Measurements from ENCODE around the gene AACS. TPM values are rescaled to one million over a fixed set of nuclear protein-coding genes. Genes with fewer than 3 reads are reported as not detected.

Gene AACS
- total and polyA plus RNA-seq, 2 donors (not counting 1 experiment from before 2014, with no cell fraction given), result 6.1 to 20.8 TPM

- WGBS (ENCODE audit: insufficient coverage), result 77% methylated on average over 4 of the region's 7 CpGs
- ChIA-PET CTCF (no interaction called here), POLR2A (no interaction called here)
- Histone ChIP-seq H2AFZ (ENCODE audit: insufficient read depth, low read depth, low read length, poor library complexity, severe bottlenecking) (no peak overlapping the region), H3K4me1 (ENCODE audit: control insufficient read depth in 2 of 2, insufficient read depth in 2 of 2, low read length in 2 of 2) (peaks cover 7 to 20% of the 10 kb centered on the region in 2 donors), H3K79me2 (ENCODE audit: control insufficient read depth, insufficient read depth, low read length) (no peaks in the 10 kb centered on the region), H4K20me1 (ENCODE audit: control insufficient read depth, insufficient read depth, low read length, poor library complexity, severe bottlenecking) (no peaks in the 10 kb centered on the region), H3K9me3 (ENCODE audit: control extremely low read depth in 1 of 3, control insufficient read depth in 2 of 3, insufficient read depth in 1 of 3, low read length in 2 of 3) (peaks cover 0 to 14% (median 3%) of the 10 kb centered on the region in 3 donors), H3K27ac (ENCODE audit: low read length in 2 of 2) (no peak overlapping the region), H3K27me3 (replicated peaks in 1 of 4; ENCODE audit: control extremely low read depth in 1 of 4, control insufficient read depth in 3 of 4, insufficient read depth in 4 of 4, low read length in 3 of 4) (no peaks in the 10 kb centered on the region), H3K36me3 (replicated peaks in 1 of 2; ENCODE audit: control extremely low read depth in 1 of 2, control insufficient read depth in 1 of 2, extremely low read depth in 1 of 2, insufficient read depth in 2 of 2, low read length in 1 of 2) (no peaks in the 10 kb centered on the region), H3K4me2 (replicated peaks; ENCODE audit: low read depth, low read length, poor library complexity, severe bottlenecking) (no peak overlapping the region), H3K9ac (ENCODE audit: low read length) (no peak overlapping the region), H3K4me3 (ENCODE audit: control extremely low read depth in 1 of 5, extremely low read depth in 1 of 5, insufficient read depth in 1 of 5, low read depth in 2 of 5, low read length in 4 of 5) (no peak overlapping the region)
- intact Hi-C loops (cut with micrococcal nuclease), result no loop called here
- H3K4me3 Mint-ChIP-seq, result no peak overlapping the region
- peaks cover 23% of the 10 kb centered on the region for H3K4me1 Mint-ChIP-seq
- no peaks in the 10 kb centered on the region for H3K9me3 Mint-ChIP-seq (ENCODE audit: insufficient read depth)
- no peak for ATAC-seq (ENCODE audit: low read depth)
- no peak overlapping the region for H3K27ac Mint-ChIP-seq
- TF ChIP-seq CTCF (IDR thresholded peaks at IDR 0.05), result no peak
- TF ChIP-seq EZH2 (IDR thresholded peaks at IDR 0.05; ENCODE audit: borderline replicate concordance, insufficient read depth, low read depth, low read length, poor library complexity, severe bottlenecking), result no peak
- no peaks in the 10 kb centered on the region for H3K27me3 Mint-ChIP-seq
- no peak for DNase-seq
Measured at GRCh38 chr12:125152463-125152862, 87.2 kb downstream of the AACS start.

GRCh38 chr12:125155366-125155765 lies 90.1 kb downstream of the AACS start:
- H3K27me3 Mint-ChIP-seq, result no peaks in the 10 kb centered on the region
- H3K9me3 Mint-ChIP-seq (ENCODE audit: insufficient read depth), result peaks cover 2% of the 10 kb centered on the region
- H3K4me1 ChIP-seq (ENCODE audit: control insufficient read depth in 2 of 2, insufficient read depth in 2 of 2, low read length in 2 of 2), result peaks cover 0 to under 1% of the 10 kb centered on the region in 2 donors
- H3K36me3 ChIP-seq (replicated peaks in 1 of 2; ENCODE audit: control extremely low read depth in 1 of 2, control insufficient read depth in 1 of 2, extremely low read depth in 1 of 2, insufficient read depth in 2 of 2, low read length in 1 of 2), result no peaks in the 10 kb centered on the region
- H3K9ac ChIP-seq (ENCODE audit: low read length), result no peak overlapping the region
- no peak for ATAC-seq (ENCODE audit: low read depth)
- H3K4me3 Mint-ChIP-seq, result no peak overlapping the region
- H3K4me1 Mint-ChIP-seq, result peaks cover under 1% of the 10 kb centered on the region
- no peaks in the 10 kb centered on the region for H4K20me1 ChIP-seq (ENCODE audit: control insufficient read depth, insufficient read depth, low read length, poor library complexity, severe bottlenecking)
- H3K4me3 ChIP-seq (ENCODE audit: control extremely low read depth in 1 of 5, extremely low read depth in 1 of 5, insufficient read depth in 1 of 5, low read depth in 2 of 5, low read length in 4 of 5), result no peak overlapping the region
- ChIA-PET POLR2A (no interaction called here), CTCF (no interaction called here)
- no peak overlapping the region for H2AFZ ChIP-seq (ENCODE audit: insufficient read depth, low read depth, low read length, poor library complexity, severe bottlenecking)
- H3K9me3 ChIP-seq (ENCODE audit: control extremely low read depth in 1 of 3, control insufficient read depth in 2 of 3, insufficient read depth in 1 of 3, low read length in 2 of 3), result peaks cover 0 to 13% (median 0%) of the 10 kb centered on the region in 3 donors
- intact Hi-C loops (cut with micrococcal nuclease), result no loop called here
- no peaks in the 10 kb centered on the region for H3K79me2 ChIP-seq (ENCODE audit: control insufficient read depth, insufficient read depth, low read length)
- WGBS (ENCODE audit: insufficient coverage), result 66% methylated on average over 5 of the region's 6 CpGs
- no peak overlapping the region for H3K4me2 ChIP-seq (replicated peaks; ENCODE audit: low read depth, low read length, poor library complexity, severe bottlenecking)
- no peak overlapping the region for H3K27ac Mint-ChIP-seq
- no peak for DNase-seq
- H3K27ac ChIP-seq (ENCODE audit: low read length in 2 of 2), result no peak overlapping the region
- no peak for TF ChIP-seq EZH2 (IDR thresholded peaks at IDR 0.05; ENCODE audit: borderline replicate concordance, insufficient read depth, low read depth, low read length, poor library complexity, severe bottlenecking)
- no peak for TF ChIP-seq CTCF (IDR thresholded peaks at IDR 0.05)
- H3K27me3 ChIP-seq (replicated peaks in 1 of 4; ENCODE audit: control extremely low read depth in 1 of 4, control insufficient read depth in 3 of 4, insufficient read depth in 4 of 4, low read length in 3 of 4), result no peaks in the 10 kb centered on the region
